ENCODE results near the gene SH3PXD2A.

GRCh38 chr10:103582331-103583123 is 272.8 kb downstream of the SH3PXD2A start:
- TF ChIP-seq CTCF (IDR thresholded peaks at IDR 0.05) (no peak), POLR2A (IDR thresholded peaks at IDR 0.05) (no peak)

Data from Peyer's patch (tissue), 4 donors.